Lower lobe of right lung (tissue), 2 donors: Measurements from ENCODE around the gene SLC1A6. TPM values are rescaled to one million over a fixed set of nuclear protein-coding genes. Genes with fewer than 3 reads are reported as not detected.

Experiments used
- ATAC-seq, 2 donors: fragments of 200-7000 bp; cut with Tn5 transposase; one replicate each; pipeline ENCODE4 v1.9.1; 2020 to 2022; ENCODE audit warnings: mild to moderate bottlenecking in 2 of 2, moderate library complexity in 2 of 2
- DNase-seq: peaks from one replicate; pipeline ENCODE4 v3.0.0-alpha.2; 2020
- H3K27ac ChIP-seq: fragments of 200-600 bp; one replicate; pipeline ENCODE4 v1.8.0; 2022
- H3K27me3 ChIP-seq: fragments of 200-600 bp; one replicate; pipeline ENCODE4 v1.8.0; 2022; ENCODE audit warnings: low read depth
- H3K36me3 ChIP-seq: fragments of 200-600 bp; one replicate; pipeline ENCODE4 v1.8.0; 2022; ENCODE audit warnings: mild to moderate bottlenecking
- H3K4me1 ChIP-seq: fragments of 200-600 bp; one replicate; pipeline ENCODE4 v1.8.0; 2022
- H3K4me3 ChIP-seq: fragments of 200-600 bp; one replicate; pipeline ENCODE4 v1.8.0; 2022; ENCODE audit warnings: mild to moderate bottlenecking
- H3K9me3 ChIP-seq: fragments of 200-600 bp; one replicate; pipeline ENCODE4 v1.8.0; 2022
- CTCF ChIP-seq: fragments of 200-600 bp; IDR thresholded peaks from one replicate; pipeline ENCODE4 v1.8.0; 2022; ENCODE audit warnings: antibody characterized with exemption, mild to moderate bottlenecking
- intact Hi-C: fragments of 100-400 bp; cut with DNase I; formaldehyde crosslinking; loops from one replicate; pipeline ENCODE4 v1.11.0; 2022
- total RNA-seq: library from RNA; stranded (reverse); fragmentation: NEBNext Ultra II Directional; extraction: Animal tissue kit (Norgen Biotek cat#: 25700); gene quantifications from one replicate; pipeline ENCODE4 v1.2.1, GENCODE V29; 2021
- donor health status: DM: no; HTN: yes; CAD: no; lungs with severe emphysema.

Gene SLC1A6
- total RNA-seq, 1 donor from 2014 or later = not detected

- no peaks in the 10 kb centered on the region for H3K9me3 ChIP-seq
- intact Hi-C loops = no loop called here
- no peak for ATAC-seq
- no peak for TF ChIP-seq CTCF
- no peaks in the 10 kb centered on the region for H3K36me3 ChIP-seq
- DNase-seq = no peak
- H3K4me3 ChIP-seq = no peak overlapping the region
- no peaks in the 10 kb centered on the region for H3K4me1 ChIP-seq
- H3K27ac ChIP-seq = no peak overlapping the region
- H3K27me3 ChIP-seq = peaks cover 5% of the 10 kb centered on the region
These were observed 35.2 kb downstream of the SLC1A6 start for GRCh38 chr19:14944456-14944855.

DNA sequence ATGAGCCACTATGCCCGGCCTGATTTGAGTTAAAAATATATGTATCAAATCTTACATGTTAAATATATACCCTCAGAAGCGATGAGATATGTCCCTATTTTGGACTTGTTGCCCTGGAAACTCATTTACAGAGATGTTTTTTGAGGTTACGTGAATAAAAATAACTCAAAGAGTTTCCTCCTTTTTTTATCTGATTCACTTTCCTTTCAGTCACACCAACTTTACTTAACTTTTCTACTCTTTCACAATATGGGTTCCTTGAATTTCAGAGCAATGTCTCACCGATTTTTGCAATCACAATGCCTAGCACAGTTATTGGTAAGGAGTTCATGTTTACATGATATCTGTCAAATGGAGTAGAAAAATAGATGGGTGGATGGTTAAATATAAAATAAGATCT is 36.1 kb downstream of the SLC1A6 start:
- Histone ChIP-seq H3K4me1 (no peaks in the 10 kb centered on the region), H3K27ac (no peak overlapping the region), H3K27me3 (peaks cover 5% of the 10 kb centered on the region), H3K36me3 (no peaks in the 10 kb centered on the region), H3K9me3 (no peaks in the 10 kb centered on the region), H3K4me3 (no peak overlapping the region)
- no peak for TF ChIP-seq CTCF
- intact Hi-C loops = no loop called here
- DNase-seq = no peak
- no peak for ATAC-seq

DNA sequence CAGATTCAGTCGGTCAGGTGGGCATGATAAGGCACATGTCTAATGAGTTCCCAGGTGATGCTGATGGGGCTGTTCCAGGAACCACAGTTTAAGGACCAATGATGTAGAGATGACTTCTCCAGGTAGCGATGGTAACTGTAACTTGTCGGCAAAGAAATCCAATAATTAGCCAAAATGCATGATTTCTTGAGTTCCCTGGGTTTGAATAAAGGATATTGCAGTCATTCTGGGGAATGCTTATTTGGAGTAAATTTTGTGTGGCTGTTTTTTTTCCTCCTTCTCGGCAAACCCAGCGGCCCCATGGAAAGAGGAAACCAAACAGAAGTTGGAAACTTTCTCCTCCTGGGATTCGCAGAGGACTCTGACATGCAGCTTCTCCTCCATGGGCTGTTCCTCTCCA is 38.5 kb downstream of the SLC1A6 start, which contains the start of gene OR7C2:
Gene OR7C2, plus strand, starts transcription at position 301 of the 400 bp plus-strand sequence. Its CDS starts 0 bp downstream, at position 301.
- H3K27ac ChIP-seq = no peak within 1 kb of the TSS
- no peaks in the 10 kb centered on the region for H3K27me3 ChIP-seq
- H3K4me1 ChIP-seq = no peaks in the 10 kb centered on the region
- no peak within 1 kb of the TSS for H3K4me3 ChIP-seq
- TF ChIP-seq CTCF = no peak
- no peak for DNase-seq
- no peaks in the 10 kb centered on the region for H3K9me3 ChIP-seq
- no peaks in the 10 kb centered on the region for H3K36me3 ChIP-seq
- intact Hi-C loops = no loop called here
- ATAC-seq = no peak

DNA sequence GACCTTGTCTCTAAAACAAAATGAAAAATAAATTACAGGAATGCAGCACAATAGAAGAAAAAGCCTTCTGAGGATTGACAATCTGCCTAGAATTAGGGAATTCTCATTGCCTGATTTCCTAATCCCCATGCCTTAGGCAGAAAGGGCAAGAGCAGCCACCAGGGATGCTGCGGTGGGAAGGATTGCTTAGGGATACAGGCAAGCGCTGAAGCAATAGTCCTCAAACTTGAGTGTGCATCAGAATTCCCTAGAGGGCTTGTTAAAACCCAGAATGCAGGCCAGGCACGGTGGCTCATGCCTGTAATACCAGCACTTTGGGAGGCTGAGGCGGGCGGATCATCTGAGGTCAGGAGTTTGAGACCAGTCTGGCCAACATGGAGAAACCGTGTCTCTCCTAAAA is 39.4 kb downstream of the SLC1A6 start:
- no peaks in the 10 kb centered on the region for H3K36me3 ChIP-seq
- no peak for TF ChIP-seq CTCF
- no peaks in the 10 kb centered on the region for H3K27me3 ChIP-seq
- H3K9me3 ChIP-seq = no peaks in the 10 kb centered on the region
- H3K4me3 ChIP-seq = no peak overlapping the region
- no peaks in the 10 kb centered on the region for H3K4me1 ChIP-seq
- ATAC-seq (no peak), DNase-seq (no peak)
- no peak overlapping the region for H3K27ac ChIP-seq
- intact Hi-C loops = no loop called here

- Histone ChIP-seq H3K9me3 (no peaks in the 10 kb centered on the region), H3K4me3 (no peak overlapping the region), H3K36me3 (no peaks in the 10 kb centered on the region), H3K4me1 (no peaks in the 10 kb centered on the region), H3K27me3 (no peaks in the 10 kb centered on the region), H3K27ac (no peak overlapping the region)
- TF ChIP-seq CTCF = no peak
- intact Hi-C loops = no loop called here
- DNase-seq (no peak), ATAC-seq (no peak)
These were observed 46.2 kb downstream of the SLC1A6 start for GRCh38 chr19:14933506-14933905.

GRCh38 chr19:14916848-14917247 is 62.8 kb downstream of the SLC1A6 start:
- Histone ChIP-seq H3K36me3 (no peaks in the 10 kb centered on the region), H3K9me3 (no peaks in the 10 kb centered on the region), H3K4me3 (no peak overlapping the region), H3K27me3 (peaks cover 6% of the 10 kb centered on the region), H3K27ac (no peak overlapping the region), H3K4me1 (no peaks in the 10 kb centered on the region)
- ATAC-seq (no peak), DNase-seq (no peak)
- TF ChIP-seq CTCF = no peak
- intact Hi-C loops = no loop called here
